ENCODE measurements around the gene MCM6.
"Not testable (repeated sequence)": the region's sequence is repeated elsewhere in the genome, so short reads cannot be mapped to it uniquely, and the experiment has no call there.

Gene MCM6

GRCh38 chr2:135885709-135886108 is 9.5 kb upstream of the MCM6 start:
- no peak for TF ChIP-seq CTCF (IDR thresholded peaks at IDR 0.05)
- TF ChIP-seq ZFX (IDR thresholded peaks at IDR 0.05; ENCODE audit: borderline replicate concordance): no peak
- no peak overlapping the region for H3K27ac ChIP-seq

- no peak overlapping the region for H3K27ac ChIP-seq
- TF ChIP-seq ZFX (IDR thresholded peaks at IDR 0.05; ENCODE audit: borderline replicate concordance): no peak
- TF ChIP-seq CTCF (IDR thresholded peaks at IDR 0.05): no peak
Observed at GRCh38 chr2:135882415-135882814, 6.2 kb upstream of the MCM6 start.

DNA sequence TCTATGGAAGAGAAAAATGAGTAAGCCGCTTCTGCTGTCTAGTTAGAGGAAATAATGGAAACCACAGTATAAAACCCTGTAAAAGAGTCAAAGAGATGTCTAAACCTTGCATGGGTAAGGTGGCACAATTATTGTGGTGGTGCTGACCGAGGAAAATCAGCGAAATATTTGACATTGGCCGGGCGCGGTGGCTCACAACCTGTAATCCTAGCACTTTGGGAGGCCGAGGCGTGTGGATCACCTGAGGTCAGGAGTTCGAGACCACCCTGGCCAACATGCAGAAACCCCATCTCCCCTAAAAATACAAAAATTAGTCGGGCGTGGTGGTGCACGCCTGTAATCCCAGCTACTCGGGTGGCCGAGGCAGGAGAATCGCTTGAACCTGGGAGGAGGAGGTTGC is 527 bp upstream of the MCM6 start:
- not testable (repeated sequence) for H3K27ac ChIP-seq

GRCh38 chr2:135875491-135876065 is 665 bp downstream of the MCM6 start:
- peak overlapping the region; percentile 71 for H3K27ac ChIP-seq
- TF ChIP-seq CTCF (IDR thresholded peaks at IDR 0.05) (no peak), ZFX (IDR thresholded peaks at IDR 0.05; ENCODE audit: borderline replicate concordance) (no peak)

- TF ChIP-seq ZFX (IDR thresholded peaks at IDR 0.05; ENCODE audit: borderline replicate concordance) (no peak), CTCF (IDR thresholded peaks at IDR 0.05) (no peak)
Observed at GRCh38 chr2:135874777-135875365, 1.4 kb downstream of the MCM6 start.

DNA sequence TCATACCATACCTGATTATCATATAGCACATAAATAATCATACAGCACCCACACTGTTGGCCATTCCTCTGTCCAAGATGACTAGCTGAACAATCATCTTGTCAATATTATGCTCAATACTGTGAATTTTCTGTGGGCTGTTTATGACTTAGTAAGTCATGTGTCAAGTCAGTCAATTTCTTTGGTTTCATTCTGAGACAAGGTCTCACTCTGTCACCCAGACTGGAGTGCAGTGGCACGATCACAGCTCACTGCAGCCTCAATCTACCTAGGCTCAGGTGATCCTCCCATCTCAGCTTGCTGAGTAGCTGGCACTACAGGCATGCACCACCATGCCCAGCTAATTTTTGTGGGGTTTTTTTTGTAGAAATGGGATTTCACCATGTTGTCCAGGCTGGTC is 5.7 kb downstream of the MCM6 start:
- no peak overlapping the region for H3K27ac ChIP-seq
- TF ChIP-seq ZFX (IDR thresholded peaks at IDR 0.05; ENCODE audit: borderline replicate concordance) (no peak), CTCF (IDR thresholded peaks at IDR 0.05) (no peak)

More at GRCh38 chr2:135874777-135875365, 1.4 kb downstream of the MCM6 start:
- no peak overlapping the region for H3K27ac ChIP-seq

DNA sequence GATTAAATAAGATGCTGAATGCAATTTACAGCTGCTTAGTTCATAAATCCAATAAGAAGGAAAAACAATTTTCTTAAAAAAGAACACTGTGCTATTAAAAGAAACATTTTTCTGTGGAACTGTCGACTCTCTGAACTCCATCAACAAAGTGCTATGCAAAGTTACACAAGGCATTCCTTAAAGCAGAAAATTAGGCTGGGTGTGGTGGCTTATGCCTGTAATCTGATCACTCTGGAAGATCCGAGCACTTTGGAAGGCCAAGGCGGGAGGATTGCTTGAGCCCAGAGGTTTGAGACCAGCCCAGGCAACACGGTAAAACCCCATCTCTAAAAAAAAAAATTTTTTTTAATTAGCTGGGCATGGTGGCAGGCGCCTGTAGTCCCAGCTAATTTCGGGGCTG is 13.0 kb downstream of the MCM6 start:
- no peak overlapping the region for H3K27ac ChIP-seq
- TF ChIP-seq CTCF (IDR thresholded peaks at IDR 0.05) (no peak), ZFX (IDR thresholded peaks at IDR 0.05; ENCODE audit: borderline replicate concordance) (no peak)

- TF ChIP-seq ZFX (IDR thresholded peaks at IDR 0.05; ENCODE audit: borderline replicate concordance): no peak
- no peak for TF ChIP-seq CTCF (IDR thresholded peaks at IDR 0.05)
- no peak overlapping the region for H3K27ac ChIP-seq
Observed at GRCh38 chr2:135862718-135863117, 13.5 kb downstream of the MCM6 start.

All from 22Rv1 (cell line).